Fibroblast of skin of right quadriceps (primary cell): Measurements from ENCODE around the gene HTR1D.
"Not testable (repeated sequence)": the region's sequence is repeated elsewhere in the genome, so short reads cannot be mapped to it uniquely, and the experiment has no call there.

ENCODE experiments used
- DNase-seq: peaks from one replicate; pipeline ENCODE4 v3.0.0-alpha.2; 2013

The HTR1D gene, protein sequence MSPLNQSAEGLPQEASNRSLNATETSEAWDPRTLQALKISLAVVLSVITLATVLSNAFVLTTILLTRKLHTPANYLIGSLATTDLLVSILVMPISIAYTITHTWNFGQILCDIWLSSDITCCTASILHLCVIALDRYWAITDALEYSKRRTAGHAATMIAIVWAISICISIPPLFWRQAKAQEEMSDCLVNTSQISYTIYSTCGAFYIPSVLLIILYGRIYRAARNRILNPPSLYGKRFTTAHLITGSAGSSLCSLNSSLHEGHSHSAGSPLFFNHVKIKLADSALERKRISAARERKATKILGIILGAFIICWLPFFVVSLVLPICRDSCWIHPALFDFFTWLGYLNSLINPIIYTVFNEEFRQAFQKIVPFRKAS

DNA sequence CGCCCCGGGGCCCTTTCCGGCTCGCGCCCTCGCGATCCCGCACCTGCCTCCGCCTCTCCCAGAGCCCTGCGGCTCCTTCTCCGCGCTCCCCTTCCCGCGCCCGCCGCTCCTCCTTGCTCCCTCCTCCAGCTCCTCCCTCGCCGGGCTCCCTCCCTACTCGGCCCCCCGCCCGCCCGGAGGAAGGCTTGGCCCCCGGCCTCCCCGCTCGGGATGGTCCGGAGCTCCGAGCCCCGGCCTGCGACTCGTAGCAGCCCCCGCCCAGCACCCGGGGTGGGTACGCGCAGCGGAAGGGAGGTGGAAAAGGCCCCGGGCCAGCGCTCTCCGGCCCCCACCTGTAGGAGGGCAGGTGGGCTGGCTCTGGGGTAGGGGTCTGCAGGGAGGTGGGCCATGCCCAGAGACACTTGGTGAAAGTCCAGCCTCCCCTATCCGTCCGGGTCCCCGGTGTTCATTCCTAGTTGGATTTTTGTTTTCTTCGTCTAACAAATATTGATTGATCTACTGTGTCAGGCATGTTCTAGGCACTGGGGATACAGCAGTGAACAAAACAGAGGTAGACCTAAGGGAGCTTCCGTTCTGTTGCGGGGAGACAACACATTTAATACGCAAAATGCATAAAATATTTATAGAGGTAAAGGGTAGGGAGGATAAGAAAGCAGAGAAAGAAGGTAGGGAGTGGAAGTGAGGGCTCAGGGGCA is at the start of gene HTR1D:
HTR1D (minus strand) TSS at position 82 of the 695 bp plus-strand sequence. CDS start 23,283 bp downstream, outside the sequence.
- DNase-seq: no peak

DNA sequence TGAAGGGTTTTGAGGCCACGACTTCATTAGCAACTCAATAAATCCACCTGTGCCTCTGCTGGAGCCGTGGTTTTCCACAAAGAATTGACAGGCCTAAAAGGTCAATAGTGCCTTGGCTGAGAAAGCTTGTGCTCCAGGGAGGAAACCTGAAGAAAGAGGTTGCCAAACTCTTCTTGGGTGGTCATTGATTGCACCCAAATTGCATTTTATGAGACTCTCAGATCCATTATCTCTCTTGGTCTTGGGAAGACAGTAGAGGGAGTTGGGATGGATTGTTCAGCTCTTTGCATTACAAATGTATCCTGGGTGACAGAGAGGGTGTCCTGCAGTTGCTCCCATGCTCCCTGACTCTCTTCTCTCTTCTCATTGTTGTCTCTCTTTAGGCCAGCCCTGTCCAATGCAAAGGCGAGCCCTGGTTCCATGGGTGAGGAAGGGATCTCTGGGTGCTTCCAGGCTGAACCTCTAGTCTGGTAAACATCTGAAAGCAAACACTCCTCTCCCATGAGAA is 46.1 kb upstream of the HTR1D start:
- no peak for DNase-seq

DNA sequence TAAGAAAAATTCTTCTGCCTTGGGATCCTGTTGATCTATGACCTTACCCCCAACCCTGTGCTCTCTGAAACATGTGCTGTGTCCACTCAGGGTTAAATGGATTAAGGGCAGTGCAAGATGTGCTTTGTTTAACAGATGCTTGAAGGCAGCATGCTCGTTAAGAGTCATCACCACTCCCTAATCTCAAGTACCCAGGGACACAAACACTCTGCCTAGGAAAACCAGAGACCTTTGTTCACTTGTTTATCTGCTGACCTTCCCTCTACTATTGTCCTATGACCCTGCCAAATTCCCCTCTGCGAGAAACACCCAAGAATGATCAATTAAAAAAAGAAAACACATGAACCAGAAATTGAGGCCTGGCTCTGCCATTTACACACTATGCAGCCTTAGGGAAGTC is 40.8 kb upstream of the HTR1D start:
- not testable (repeated sequence) for DNase-seq

DNA sequence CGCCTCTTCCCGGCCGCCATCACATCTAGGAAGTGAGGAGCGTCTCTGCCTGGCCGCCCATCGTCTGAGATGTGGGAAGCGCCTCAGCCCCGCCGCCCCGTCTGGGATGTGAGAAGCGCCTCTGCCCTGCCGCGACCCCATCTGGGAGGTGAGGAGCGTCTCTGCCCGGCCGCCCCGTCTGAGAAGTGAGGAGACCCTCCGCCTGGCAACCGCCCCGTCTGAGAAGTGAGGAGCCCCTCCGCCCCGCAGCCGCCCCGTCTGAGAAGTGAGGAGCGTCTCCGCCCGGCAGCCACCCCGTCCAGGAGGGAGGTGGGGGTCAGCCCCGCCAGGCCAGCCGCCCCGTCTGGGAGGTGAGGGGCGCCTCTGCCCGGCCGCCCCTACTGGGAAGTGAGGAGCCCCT is 40.1 kb upstream of the HTR1D start:
- DNase-seq: not testable (repeated sequence)

DNA sequence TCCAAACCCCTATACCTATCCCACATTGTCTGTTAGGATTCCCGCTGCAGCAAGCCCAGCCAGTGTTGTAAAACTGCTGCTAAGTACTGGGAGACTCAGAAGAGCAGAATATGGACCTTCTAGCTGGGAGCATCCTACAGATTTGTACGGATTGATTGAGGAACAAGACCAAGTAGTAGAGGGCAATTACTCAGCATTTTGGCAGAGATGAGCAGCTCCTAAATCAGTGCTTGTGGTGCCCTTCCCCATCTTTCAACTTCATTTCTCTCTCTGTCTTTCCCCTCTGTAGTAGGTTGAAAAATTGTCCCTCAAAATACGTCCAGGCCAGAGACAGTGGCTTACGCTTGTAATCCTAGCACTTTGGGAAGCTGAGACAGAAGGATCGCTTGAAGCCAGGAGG is 37.3 kb upstream of the HTR1D start:
- no peak for DNase-seq

DNA sequence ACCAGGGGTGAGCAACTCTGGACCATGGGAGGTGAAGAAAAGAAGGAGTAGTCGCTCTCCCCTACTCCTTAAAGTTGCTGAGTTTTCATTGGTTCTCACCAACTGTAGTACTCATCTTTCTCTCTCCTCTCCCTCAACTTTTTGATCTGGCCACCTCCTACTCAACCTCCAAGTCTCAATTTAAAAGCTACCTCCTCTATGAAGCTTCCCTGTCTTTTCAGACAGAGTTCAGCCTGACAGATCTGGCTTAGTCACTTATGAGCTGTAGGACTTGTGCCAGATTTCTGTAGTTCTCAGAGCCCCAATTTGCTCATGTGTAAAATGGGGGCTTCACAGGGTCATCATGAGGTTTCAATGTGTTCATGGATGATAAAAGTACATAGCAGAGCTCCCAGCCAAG is 34.5 kb upstream of the HTR1D start:
- DNase-seq: no peak

DNA sequence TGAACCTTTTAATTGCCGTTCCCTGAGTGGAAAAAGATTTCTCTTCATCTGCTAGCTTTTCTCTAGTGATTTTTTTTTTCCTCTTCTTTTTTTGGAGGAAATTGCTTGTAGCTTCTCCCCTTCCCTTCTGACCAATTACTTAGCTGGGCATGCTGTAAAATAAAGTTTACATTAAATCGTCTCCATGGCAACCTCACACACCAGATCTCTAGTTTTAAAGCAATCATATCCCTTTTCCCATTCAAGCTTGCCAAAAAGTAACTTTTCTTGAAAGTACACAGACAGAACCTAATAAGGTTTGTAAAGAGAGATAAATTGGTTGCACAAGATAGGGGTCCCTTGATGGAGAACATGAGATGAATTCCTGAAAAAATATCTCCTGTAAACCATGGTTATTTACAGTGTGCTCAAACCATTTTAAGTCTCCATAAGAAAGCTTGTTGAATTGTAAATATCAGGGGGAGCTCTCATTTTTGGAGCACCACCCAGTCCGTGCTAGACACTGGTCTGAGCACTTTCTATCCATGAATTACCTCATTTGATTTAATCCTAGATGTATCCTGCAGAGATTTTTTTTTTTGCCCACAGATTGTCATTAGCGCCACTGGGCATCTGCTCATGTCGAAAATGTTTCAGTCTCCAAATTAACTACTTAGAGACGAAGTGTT is 32.6 kb upstream of the HTR1D start:
- peak; percentile 33 for DNase-seq

DNA sequence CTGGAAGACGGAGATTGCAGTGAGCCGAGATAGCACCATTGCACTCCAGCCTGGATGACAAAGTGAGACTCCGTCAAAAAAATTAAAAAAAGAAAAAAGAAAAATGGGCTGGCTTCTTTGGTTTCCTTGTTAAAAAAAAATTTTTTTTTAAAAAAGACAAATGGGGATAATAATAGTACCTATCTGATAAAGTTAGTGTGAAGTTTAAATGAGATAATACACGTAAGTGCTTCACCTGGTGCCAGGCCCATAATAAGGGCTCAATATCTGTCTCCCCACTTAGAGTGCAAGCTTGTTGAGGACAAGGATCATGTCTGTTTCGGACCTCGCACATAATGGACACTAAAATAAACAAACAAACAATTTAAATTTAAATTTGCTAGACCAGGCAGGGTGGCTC is 30.0 kb upstream of the HTR1D start:
- DNase-seq: no peak

DNA sequence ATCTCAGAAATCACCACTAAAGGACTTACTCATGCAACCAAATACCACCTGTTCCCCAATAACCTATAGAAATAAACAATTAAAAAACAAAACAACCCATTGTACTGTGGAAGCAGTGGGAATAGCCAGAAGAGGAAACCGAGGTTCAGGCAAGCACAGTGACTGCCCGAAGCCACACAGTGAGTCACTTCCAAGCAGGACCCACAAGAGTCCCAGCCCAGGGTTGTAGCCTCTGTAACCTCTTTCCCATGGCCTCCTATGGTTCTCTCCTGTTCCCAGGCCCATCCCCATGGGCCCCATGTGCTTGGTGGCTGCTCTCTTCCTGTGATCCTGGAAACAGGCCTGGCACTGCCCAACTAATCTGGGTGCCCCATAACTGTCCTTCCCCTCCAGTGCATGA is 29.0 kb upstream of the HTR1D start:
- DNase-seq: no peak

DNA sequence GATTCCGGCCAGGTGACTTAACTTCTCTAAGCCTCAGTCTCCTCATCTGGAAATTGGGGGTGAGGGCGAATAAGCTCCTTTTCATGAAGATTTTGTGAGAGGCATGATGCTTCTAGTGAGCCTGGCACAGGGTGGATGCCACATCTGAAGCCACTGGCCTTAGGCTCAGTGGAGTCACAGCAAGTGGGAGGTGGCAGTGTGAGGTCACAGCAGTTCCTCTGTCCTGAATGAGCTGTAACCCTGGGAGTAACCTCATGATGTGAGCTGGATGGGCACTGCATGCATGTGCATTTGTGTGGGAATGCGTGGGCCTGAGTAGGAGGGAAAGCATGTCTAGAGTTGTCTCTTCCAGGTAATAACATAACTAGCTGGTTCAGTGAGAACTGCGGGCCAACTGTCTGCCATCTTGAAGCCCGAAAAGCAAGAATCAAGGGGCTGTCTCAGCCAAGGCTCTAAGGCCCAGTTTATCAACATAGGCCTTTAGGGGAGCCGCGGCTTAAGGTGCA is 27.0 kb upstream of the HTR1D start:
- no peak for DNase-seq

DNA sequence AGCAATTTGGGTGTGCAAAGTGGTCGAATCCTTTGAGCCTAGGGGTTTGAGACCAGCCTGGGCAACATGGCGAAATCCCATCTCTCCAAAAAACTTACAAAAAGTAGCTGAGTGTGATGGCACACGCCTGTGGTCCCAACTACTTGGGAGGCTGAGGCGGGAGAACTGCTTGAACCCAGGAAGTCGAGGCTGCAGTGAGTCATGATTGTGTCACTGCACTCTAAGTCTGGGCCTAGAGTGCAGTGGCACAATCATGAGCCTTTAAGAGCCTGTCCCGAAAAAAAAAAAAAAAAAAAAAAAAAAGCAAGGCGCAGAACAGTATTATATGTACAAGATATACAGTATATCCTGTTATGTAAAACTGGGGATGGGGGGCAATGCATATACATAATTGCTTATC is 25.1 kb upstream of the HTR1D start:
- no peak for DNase-seq

DNA sequence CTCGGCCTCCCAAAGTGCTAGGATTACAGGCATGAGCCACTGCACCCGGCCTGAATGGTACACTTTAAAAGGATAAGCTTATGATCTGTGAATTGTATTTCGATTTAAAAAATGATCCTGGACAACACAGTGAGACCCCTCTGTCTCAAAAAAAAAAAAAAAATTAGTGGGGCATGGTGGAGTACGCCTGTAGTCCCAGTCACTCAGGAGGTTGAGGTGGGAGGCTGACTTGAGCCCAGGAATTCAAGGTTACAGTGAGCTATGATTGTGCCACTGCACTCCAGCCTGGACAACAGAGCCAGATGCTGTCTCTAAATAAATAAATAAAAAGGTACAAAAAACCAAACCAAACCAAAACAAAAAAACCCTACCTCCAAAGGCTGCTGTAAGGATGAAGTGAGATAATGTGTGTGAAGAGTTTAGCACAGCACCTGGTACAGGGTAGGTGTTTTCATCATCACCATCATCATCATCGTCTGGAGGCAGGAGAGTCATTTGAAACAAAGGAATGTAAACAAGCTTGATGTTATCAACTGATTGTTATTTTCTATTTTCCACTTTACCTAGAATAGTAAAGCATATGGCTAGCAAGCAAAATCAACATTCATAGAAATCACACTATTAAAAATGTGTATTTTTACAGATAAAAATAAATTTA is 22.5 kb upstream of the HTR1D start:
- DNase-seq: no peak

DNA sequence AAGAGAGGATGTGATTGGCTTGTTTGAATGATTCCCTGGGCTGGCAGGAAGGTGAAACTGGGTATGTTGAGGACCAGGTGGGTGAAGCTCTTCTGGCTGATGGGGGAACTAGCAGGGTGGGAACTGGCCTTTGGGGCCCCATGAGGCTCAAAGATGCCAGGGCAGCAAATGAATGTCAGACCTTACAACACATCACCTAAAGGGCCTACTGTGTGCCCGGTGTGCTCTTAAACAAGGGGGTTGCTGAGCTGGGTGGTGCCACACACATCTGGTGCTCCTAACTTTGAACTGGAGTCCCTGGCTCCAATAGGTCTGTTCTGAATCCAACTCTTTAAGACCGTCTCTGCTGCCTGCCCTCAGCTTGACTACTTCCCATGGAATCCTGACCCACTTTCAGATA is 21.3 kb upstream of the HTR1D start:
- no peak for DNase-seq

DNA sequence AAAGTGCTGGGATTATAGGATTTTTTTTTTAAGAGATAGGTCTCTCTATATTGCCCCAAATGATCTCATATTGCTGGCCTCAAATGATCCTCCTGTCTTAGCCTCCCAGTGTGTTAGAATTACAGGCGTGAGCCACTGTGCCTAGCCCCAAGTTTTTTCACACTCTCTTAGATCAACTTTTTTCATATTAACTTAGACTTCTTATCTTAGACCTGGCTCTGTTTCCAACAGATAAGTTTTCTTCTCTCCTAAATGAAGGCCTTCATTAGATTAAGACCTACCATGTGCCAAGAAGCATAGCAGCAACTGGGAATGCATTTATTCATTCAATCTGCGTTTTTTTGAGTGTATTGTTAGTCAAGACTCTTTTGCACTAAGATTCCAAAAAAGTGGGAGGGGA is 20.2 kb upstream of the HTR1D start:
- DNase-seq: no peak

DNA sequence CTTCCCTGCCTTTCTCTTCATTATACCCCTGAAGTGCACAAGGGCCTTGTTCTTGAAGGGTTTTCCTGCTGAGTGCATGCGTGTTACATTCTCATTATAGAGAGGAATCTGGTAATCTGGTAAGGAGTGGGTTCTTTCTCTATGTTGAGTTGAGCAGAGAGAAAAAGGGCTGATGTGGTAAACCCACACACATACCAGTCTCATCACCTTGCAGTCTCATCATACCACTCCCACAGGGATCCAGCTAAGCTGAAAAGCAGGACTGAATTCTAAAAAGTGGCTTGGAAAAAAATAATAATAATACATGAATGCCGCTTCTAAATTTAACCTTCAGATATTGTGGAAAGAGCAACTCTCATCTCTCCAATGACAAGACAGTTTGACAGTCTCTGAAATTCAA is 10.5 kb upstream of the HTR1D start:
- no peak for DNase-seq

DNA sequence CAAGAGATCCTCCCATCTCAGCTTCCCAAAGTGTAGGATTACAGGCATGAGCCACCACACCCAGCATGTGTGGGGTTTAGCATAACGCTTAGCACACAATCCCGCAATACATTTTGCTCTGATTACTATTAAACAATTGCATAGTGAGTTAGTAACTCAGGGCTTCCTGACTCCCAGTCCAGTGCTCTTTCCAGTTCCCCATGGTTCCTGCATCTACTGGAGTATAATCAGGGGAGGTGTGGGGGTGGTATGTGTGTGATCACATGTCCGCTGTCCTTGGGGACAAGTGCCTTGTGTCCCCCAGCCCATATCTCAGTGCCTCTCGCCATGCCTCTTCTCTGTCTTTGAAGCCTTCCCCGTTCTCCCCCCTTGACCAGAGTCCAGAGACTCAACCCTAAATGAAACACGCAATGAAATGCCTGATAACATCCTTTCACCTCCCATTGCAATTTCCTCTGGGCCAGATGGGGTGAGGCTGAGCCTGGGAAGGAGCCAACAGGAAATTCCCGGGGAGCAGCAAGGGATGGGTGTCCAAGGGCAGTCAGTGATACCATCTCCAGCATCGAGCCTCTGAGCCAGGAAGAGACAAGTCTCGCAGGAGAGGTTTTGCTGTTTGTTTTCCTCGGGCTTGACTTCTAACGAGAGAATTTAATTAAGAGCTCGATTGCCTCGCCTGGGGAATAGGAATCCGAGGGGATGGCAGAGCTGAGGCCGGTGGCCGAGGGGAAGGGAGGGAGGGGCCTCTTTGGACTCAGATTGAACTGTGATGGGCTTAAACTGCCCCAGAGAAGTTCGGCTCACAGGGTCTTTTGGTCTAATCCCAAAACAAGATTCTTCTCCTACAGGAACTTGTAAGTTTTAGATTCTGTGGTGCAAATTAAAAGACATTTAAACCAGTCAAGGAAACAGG is 7.7 kb upstream of the HTR1D start:
- peak; percentile 75 for DNase-seq

DNA sequence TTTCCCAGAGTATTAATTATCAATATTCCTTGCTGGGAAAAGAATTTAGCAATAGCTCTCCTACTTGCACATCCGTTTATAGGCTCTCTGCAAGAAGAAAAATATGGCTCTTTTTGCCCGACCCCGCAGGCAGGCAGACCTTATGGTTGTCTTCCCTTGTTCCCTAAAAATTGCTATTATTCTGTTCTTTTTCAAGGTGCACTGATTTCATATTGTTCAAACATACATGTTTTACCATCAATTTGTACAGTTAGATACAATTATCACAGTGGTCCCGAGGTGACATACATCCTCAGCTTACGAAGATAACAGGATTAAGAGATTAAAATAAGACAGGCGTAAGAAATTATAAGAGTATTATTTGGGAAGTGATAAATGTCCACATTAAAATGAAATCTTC is 6.7 kb upstream of the HTR1D start:
- not testable (repeated sequence) for DNase-seq

DNA sequence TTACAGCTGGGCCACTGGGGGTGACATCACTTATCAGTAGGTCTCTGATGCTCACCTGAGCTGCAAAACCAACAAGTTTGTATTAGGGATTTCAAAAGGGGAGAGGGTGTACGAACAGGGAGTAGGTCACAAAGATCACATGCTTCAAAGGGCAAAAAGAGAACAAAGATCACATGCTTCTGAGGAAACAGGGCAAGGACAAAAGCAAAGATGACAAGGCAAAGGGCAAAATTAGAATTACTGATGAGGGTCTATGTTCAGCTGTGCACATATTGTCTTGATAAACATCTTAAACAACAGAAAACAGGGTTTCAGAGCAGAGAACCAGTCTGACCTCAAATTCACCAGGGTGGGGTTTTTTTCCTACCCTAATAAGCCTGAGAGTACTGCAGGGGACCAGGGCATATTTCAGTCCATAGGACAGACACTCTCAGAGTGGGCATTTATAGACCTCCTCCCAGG is 6.2 kb upstream of the HTR1D start:
- DNase-seq: not testable (repeated sequence)

DNA sequence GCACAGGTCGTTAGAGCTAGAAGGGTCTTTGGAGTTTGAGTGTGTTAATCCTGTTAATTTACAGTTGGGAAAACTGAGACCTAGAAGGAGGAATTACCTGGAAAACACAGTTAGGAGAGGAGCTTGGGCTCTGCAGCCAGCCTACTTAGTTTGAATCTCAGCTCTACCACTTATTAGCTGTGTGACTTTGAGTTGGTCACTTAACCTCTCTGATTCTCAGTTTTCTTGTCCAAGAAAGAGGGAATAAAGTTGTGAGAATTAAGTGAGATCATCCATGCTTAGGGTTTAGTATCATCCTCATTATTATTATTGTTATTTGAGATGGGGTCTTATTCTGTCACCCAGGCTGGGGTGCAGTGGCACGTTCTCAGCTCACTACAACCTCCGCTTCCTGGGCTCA is 5.4 kb upstream of the HTR1D start:
- DNase-seq: no peak

DNA sequence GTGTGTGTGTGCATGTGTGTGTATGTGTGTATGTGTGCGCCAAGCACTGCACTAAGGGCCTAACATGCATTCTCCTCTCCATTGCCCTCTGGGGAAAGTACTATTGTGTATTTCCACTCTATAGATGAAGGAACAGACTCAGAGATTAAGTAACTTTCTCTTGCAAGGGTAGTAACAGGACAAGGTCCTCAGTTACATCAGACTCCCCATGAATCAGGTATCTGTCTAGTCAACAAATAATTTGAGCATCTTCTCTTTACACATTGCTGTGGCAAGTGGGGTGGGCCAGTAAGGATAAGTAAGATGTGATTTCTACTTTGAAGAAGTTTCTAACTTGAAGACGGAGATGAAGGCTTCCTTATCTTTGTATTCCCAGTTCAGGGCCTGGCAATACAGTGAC is 5.0 kb upstream of the HTR1D start:
- no peak for DNase-seq

DNA sequence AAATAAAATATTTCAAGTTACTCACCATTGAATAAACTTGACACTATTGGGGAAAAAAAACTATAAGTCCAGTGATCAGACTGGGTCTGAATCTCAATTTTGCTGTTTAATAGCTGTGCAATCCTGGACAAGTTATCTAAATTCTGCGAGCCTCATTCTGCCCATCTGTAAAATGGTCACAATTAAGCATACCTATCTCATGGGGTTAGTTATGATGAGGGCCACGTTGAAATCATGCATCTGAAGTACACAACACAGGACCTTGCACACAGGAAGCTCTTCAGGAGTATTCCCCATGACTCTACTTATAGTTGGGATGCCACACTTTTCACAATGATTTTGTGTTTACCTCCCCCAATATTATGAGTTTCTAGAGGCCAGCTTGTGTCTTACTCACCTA is 3.8 kb upstream of the HTR1D start:
- no peak for DNase-seq
